Adrenal gland (tissue), 19 donors: ENCODE data around the gene PKD2L2. TPM values are rescaled to one million over a fixed set of nuclear protein-coding genes. Genes with fewer than 3 reads are reported as not detected.

Source experiments
- DNase-seq, 7 donors: peaks; one replicate each; pipeline ENCODE4 v3.0.0-alpha.2; 2019 to 2020
- H3K27ac ChIP-seq, 5 donors: fragments of 200-600 bp; sonication (generic) in 4 of 5; 1 replicate in 3 of 5; 2 replicates in 2 of 5; pipeline versions ENCODE4 v1.5.1 to v1.8.0; 2016 to 2020; ENCODE audit warnings: mild to moderate bottlenecking in 1 of 5
- H3K27me3 ChIP-seq: fragments of 200-600 bp; 2 replicates; pipeline ENCODE4 v1.8.0; 2021
- H3K36me3 ChIP-seq, 2 donors: fragments of 200-600 bp; replicated peaks in 1 of 2; 1 replicate in 1 of 2; 2 replicates in 1 of 2; pipeline versions ENCODE4 v1.5.1 to v1.8.0; 2018 to 2022
- H3K4me1 ChIP-seq, 2 donors: fragments of 200-600 bp; replicated peaks in 1 of 2; 1 replicate in 1 of 2; 2 replicates in 1 of 2; pipeline versions ENCODE4 v1.5.1 to v1.8.0; 2018 to 2021
- H3K4me3 ChIP-seq, 4 donors: fragments of 200-600 bp; sonication (generic) in 3 of 4; one replicate each; pipeline ENCODE4 v1.5.1; 2016 to 2018
- H3K9me3 ChIP-seq, 3 donors: fragments of 200-600 bp; sonication (generic) in 1 of 3; replicated peaks in 1 of 3; 1 replicate in 2 of 3; 2 replicates in 1 of 3; pipeline versions ENCODE4 v1.5.1 to v1.8.0; 2016 to 2021
- CTCF ChIP-seq, 6 experiments: fragments of 450-650 bp in 4 of 6; fragments of 200-600 bp in 2 of 6; sonication (generic) in 1 of 6; IDR thresholded peaks; 1 replicate in 5 of 6; 2 replicates in 1 of 6; pipeline versions ENCODE4 v1.5.1 to v1.8.0; 2016 to 2021; ENCODE audit warnings: antibody characterized with exemption in 6 of 6, mild to moderate bottlenecking in 2 of 6, moderate library complexity in 1 of 6
- POLR2A ChIP-seq, 2 donors: fragments of 450-650 bp; IDR thresholded peaks; one replicate each; pipeline ENCODE4 v1.6.1; 2017; ENCODE audit warnings: antibody characterized with exemption in 2 of 2, mild to moderate bottlenecking in 2 of 2, moderate library complexity in 1 of 2
- WGBS, 4 donors: extraction: QIAGEN DNeasy Blood & Tissue Kit in 2 of 4; methylation state at CpG; one replicate each; pipeline versions ENCODE4 v1.1.5 to v1.1.7; 2013 to 2017; 5-methylcytosine and 5-hydroxymethylcytosine counted together
- intact Hi-C, 2 donors: fragments of 100-400 bp; cut with DNase I; formaldehyde crosslinking; loops; one replicate each; pipeline versions ENCODE4 v1.14.1 to v1.15.0; 2022 to 2023
- long read RNA-seq, 10 donors: library from polyadenylated mRNA in 3 of 10; unstranded in 2 of 10; stranded (forward) in 1 of 10; transcript quantifications; one replicate each; pipeline ENCODE4 v2.0.0 and lab custom pipeline, GENCODE V29; 2021 to 2026
- polyA plus RNA-seq, 3 donors: library from polyadenylated mRNA; stranded (reverse); fragments of 200-250 nt in 2 of 3; fragments of 350-450 nt in 1 of 3; fragmentation: Illumina TruSeq in 1 of 3; extraction: RNeasy Lipid Tissue Mini Kit (QIAGEN cat#74804) in 1 of 3; gene quantifications; one replicate each; pipeline ENCODE4 v1.2.3, GENCODE V29; 2013 to 2014
- total RNA-seq, 9 donors: library from RNA; depleted of rRNA in 4 of 9; stranded (reverse); fragments of >200 nt in 4 of 9; fragments of 120-200 nt in 1 of 9; fragmentation: NEBNext Ultra II Directional in 1 of 9; extraction: Animal tissue kit (Norgen Biotek cat#: 25700) in 1 of 9; gene quantifications; one replicate each; pipeline versions ENCODE4 v1.1.0 to v1.2.4, GENCODE V29; 2013 to 2023
- donor health status: healthy with polysubstance abuse.
- donor health status: Bipolar disorder and iron deficiency.
- donor health status: DM: yes; HTN: yes; CAD: no.
- donor health status: DM: no; HTN: no; CAD: no.
- donor health status: DM: no; HTN: no; CAD: no.
- donor health status: DM: yes; HTN: yes; CAD: no.

PKD2L2 gene
- total RNA-seq (under 1 TPM in 5 of 9 donors, not detected in 4; 0.14 to 0.52 (median 0.46) TPM), polyA plus RNA-seq (under 1 TPM in 2 of 3 donors, not detected in 1; 0.17 to 0.66 TPM)
- long read RNA-seq, donor 1, result 0 reads
- long read RNA-seq, donor 2, result 0 reads
- long read RNA-seq, donor 3, result 0 reads
- long read RNA-seq, donor 4, partial matches to known transcripts, result 0 of 3 reads
- long read RNA-seq, donor 4, other reads (novel, unspliced or antisense), result 3 of 3 reads
- long read RNA-seq, donor 5, partial matches to known transcripts, result 0 of 1 reads
- long read RNA-seq, donor 5, other reads (novel, unspliced or antisense), result 1 of 1 reads
- long read RNA-seq, donor 6, partial matches to known transcripts, result 0 of 1 reads
- long read RNA-seq, donor 6, other reads (novel, unspliced or antisense), result 1 of 1 reads
- long read RNA-seq, donor 7, result 0 reads
- long read RNA-seq, donor 8, result 0 reads
- long read RNA-seq, donor 9, result 0 reads
- long read RNA-seq, donor 10, result 0 reads

- peak within 1 kb of the TSS; percentile 81 to 91 (median 89) for H3K27ac ChIP-seq
- no peaks in the 10 kb centered on the region for H3K36me3 ChIP-seq
- H3K4me1 ChIP-seq, result peaks cover 6 to 28% of the 10 kb centered on the region in 2 donors
- 10 to 22% (median 17%) methylated on average over 25 to 59 of the region's 59 CpGs for WGBS, 4 donors
- no peaks in the 10 kb centered on the region for H3K27me3 ChIP-seq
- H3K9me3 ChIP-seq, result no peaks in the 10 kb centered on the region
- peak; percentile 88 to 94 (median 89) for DNase-seq
- intact Hi-C loops, result no loop called here
- TF ChIP-seq CTCF (IDR thresholded peaks at IDR 0.05) (peak in 3 of 6 experiments; percentile 7 to 27 (median 17)), POLR2A (IDR thresholded peaks at IDR 0.05) (peak; percentile 78 to 92)
- peak within 1 kb of the TSS; percentile 24 to 67 (median 58) for H3K4me3 ChIP-seq
Measured at GRCh38 chr5:137888863-137889759, at the start of gene PKD2L2. TSS of gene PKD2L2 (plus strand) at chr5:137889457. CDS start at chr5:137889492, 35 bp downstream.

- Histone ChIP-seq H3K4me3 (no peak overlapping the region), H3K9me3 (no peaks in the 10 kb centered on the region), H3K27me3 (no peaks in the 10 kb centered on the region), H3K36me3 (no peaks in the 10 kb centered on the region), H3K27ac (no peak overlapping the region), H3K4me1 (peaks cover 7 to 13% of the 10 kb centered on the region in 2 donors)
- intact Hi-C loops, result no loop called here
- TF ChIP-seq POLR2A (IDR thresholded peaks at IDR 0.05) (no peak), CTCF (IDR thresholded peaks at IDR 0.05) (no peak)
- DNase-seq, result no peak
- 85 to 91% (median 86%) methylated on average over 5 of the region's 5 CpGs for WGBS, 4 donors
Measured at GRCh38 chr5:137842296-137842695, 47.0 kb upstream of the PKD2L2 start.

GRCh38 chr5:137843676-137844299 lies 45.5 kb upstream of the PKD2L2 start:
- intact Hi-C loops, result no loop called here
- no peak for DNase-seq
- Histone ChIP-seq H3K27me3 (no peaks in the 10 kb centered on the region), H3K36me3 (no peaks in the 10 kb centered on the region), H3K9me3 (no peaks in the 10 kb centered on the region), H3K27ac (no peak overlapping the region), H3K4me3 (no peak overlapping the region), H3K4me1 (peaks cover 0 to 14% of the 10 kb centered on the region in 2 donors)
- no peak for TF ChIP-seq CTCF (IDR thresholded peaks at IDR 0.05)
- TF ChIP-seq POLR2A (IDR thresholded peaks at IDR 0.05), result no peak
- WGBS, 4 donors, result 64 to 82% (median 79%) methylated on average over 4 of the region's 4 CpGs

GRCh38 chr5:137845472-137845871 lies 43.8 kb upstream of the PKD2L2 start:
- Histone ChIP-seq H3K27ac (no peak overlapping the region), H3K9me3 (no peaks in the 10 kb centered on the region), H3K36me3 (no peaks in the 10 kb centered on the region), H3K4me1 (peaks cover 0 to 14% of the 10 kb centered on the region in 2 donors), H3K27me3 (no peaks in the 10 kb centered on the region), H3K4me3 (no peak overlapping the region)
- TF ChIP-seq CTCF (IDR thresholded peaks at IDR 0.05) (no peak), POLR2A (IDR thresholded peaks at IDR 0.05) (no peak)
- no peak for DNase-seq
- intact Hi-C loops, result no loop called here
